ENCODE data around the gene MAP3K12. TPM values are rescaled to one million over a fixed set of nuclear protein-coding genes. Genes with fewer than 3 reads are reported as not detected.

Gene MAP3K12
- total and polyA plus RNA-seq, 2 of the 13 experiments (the other 11 are each of a cell fraction or from before 2014, with no cell fraction given), result 0.20 to 1.1 TPM

DNA sequence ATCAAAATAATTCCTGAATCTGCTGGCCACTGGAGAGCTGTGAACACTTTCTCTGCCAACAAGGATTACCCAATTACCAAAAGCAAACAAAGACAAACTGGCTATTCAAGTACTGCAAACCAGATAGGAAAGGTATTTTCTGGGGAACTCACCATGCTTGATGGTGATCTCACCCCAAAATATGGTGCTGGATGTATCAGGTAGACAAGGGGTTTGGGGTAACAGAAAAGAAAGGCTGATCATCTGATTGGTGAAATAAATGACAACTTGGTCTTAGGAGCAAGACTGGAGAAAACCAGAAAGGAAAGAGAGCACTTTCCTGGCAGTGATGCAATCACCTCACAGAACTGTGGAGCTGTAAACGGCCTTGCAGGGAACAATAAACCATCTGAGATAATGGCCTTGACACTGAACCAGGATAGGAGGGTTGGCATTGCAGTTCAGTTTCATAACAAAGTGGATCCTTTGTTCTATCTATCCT, 39.0 kb upstream of the MAP3K12 start (continued):
- TF ChIP-seq, protein P1, sequence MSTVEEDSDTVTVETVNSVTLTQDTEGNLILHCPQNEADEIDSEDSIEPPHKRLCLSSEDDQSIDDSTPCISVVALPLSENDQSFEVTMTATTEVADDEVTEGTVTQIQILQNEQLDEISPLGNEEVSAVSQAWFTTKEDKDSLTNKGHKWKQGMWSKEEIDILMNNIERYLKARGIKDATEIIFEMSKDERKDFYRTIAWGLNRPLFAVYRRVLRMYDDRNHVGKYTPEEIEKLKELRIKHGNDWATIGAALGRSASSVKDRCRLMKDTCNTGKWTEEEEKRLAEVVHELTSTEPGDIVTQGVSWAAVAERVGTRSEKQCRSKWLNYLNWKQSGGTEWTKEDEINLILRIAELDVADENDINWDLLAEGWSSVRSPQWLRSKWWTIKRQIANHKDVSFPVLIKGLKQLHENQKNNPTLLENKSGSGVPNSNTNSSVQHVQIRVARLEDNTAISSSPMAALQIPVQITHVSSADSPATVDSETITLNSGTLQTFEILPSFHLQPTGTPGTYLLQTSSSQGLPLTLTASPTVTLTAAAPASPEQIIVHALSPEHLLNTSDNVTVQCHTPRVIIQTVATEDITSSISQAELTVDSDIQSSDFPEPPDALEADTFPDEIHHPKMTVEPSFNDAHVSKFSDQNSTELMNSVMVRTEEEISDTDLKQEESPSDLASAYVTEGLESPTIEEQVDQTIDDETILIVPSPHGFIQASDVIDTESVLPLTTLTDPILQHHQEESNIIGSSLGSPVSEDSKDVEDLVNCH (CRISPR knock-in tag; IDR thresholded peaks at IDR 0.05), result no peak
- no peak for TF ChIP-seq RNF2 (conservative IDR thresholded peaks at IDR 0.05; ENCODE audit: low read depth)
- peak; percentile 69; the same call in 1 of the 2 replicates for TF ChIP-seq ARNT2 (CRISPR knock-in tag; IDR thresholded peaks at IDR 0.05; ENCODE audit: low read depth)
- TF ChIP-seq ZSCAN9 (CRISPR knock-in tag; IDR thresholded peaks at IDR 0.05; ENCODE audit: borderline replicate concordance), result peak; percentile 82
- 0 out of 2 replicates have a peak, but pooled peaks have one; percentile 16 for TF ChIP-seq ZBTB21 (CRISPR knock-in tag; IDR thresholded peaks at IDR 0.05)
- peak; percentile 50; the same call in 1 of the 2 replicates for TF ChIP-seq TARDBP (CRISPR knock-in tag; IDR thresholded peaks at IDR 0.05)
- no peak for TF ChIP-seq LCORL (IDR thresholded peaks at IDR 0.05)
- TF ChIP-seq LCORL (CRISPR knock-in tag; IDR thresholded peaks at IDR 0.05), result 0 out of 2 replicates have a peak, but pooled peaks have one; percentile 41
- TF ChIP-seq, protein P2, sequence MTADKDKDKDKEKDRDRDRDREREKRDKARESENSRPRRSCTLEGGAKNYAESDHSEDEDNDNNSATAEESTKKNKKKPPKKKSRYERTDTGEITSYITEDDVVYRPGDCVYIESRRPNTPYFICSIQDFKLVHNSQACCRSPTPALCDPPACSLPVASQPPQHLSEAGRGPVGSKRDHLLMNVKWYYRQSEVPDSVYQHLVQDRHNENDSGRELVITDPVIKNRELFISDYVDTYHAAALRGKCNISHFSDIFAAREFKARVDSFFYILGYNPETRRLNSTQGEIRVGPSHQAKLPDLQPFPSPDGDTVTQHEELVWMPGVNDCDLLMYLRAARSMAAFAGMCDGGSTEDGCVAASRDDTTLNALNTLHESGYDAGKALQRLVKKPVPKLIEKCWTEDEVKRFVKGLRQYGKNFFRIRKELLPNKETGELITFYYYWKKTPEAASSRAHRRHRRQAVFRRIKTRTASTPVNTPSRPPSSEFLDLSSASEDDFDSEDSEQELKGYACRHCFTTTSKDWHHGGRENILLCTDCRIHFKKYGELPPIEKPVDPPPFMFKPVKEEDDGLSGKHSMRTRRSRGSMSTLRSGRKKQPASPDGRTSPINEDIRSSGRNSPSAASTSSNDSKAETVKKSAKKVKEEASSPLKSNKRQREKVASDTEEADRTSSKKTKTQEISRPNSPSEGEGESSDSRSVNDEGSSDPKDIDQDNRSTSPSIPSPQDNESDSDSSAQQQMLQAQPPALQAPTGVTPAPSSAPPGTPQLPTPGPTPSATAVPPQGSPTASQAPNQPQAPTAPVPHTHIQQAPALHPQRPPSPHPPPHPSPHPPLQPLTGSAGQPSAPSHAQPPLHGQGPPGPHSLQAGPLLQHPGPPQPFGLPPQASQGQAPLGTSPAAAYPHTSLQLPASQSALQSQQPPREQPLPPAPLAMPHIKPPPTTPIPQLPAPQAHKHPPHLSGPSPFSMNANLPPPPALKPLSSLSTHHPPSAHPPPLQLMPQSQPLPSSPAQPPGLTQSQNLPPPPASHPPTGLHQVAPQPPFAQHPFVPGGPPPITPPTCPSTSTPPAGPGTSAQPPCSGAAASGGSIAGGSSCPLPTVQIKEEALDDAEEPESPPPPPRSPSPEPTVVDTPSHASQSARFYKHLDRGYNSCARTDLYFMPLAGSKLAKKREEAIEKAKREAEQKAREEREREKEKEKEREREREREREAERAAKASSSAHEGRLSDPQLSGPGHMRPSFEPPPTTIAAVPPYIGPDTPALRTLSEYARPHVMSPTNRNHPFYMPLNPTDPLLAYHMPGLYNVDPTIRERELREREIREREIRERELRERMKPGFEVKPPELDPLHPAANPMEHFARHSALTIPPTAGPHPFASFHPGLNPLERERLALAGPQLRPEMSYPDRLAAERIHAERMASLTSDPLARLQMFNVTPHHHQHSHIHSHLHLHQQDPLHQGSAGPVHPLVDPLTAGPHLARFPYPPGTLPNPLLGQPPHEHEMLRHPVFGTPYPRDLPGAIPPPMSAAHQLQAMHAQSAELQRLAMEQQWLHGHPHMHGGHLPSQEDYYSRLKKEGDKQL (CRISPR knock-in tag; IDR thresholded peaks at IDR 0.05; ENCODE audit: low read depth), result peak; percentile 88
- TF ChIP-seq, protein P3, sequence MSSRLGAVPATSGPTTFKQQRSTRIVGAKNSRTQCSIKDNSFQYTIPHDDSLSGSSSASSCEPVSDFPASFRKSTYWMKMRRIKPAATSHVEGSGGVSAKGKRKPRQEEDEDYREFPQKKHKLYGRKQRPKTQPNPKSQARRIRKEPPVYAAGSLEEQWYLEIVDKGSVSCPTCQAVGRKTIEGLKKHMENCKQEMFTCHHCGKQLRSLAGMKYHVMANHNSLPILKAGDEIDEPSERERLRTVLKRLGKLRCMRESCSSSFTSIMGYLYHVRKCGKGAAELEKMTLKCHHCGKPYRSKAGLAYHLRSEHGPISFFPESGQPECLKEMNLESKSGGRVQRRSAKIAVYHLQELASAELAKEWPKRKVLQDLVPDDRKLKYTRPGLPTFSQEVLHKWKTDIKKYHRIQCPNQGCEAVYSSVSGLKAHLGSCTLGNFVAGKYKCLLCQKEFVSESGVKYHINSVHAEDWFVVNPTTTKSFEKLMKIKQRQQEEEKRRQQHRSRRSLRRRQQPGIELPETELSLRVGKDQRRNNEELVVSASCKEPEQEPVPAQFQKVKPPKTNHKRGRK (CRISPR knock-in tag; IDR thresholded peaks at IDR 0.05), result no peak
- no peak for TF ChIP-seq TCF7L2 (IDR thresholded peaks at IDR 0.05; ENCODE audit: low read depth, low read length)
- TF ChIP-seq KLF12 (CRISPR knock-in tag; IDR thresholded peaks at IDR 0.05; ENCODE audit: borderline replicate concordance), result peak; percentile 68; the same call in 1 of the 2 replicates
- TF ChIP-seq GATA4 (IDR thresholded peaks at IDR 0.05; ENCODE audit: borderline replicate concordance, low read depth), result peak; percentile 43; the same call in 1 of the 2 replicates
- TF ChIP-seq MXI1 (IDR thresholded peaks at IDR 0.05; ENCODE audit: borderline replicate concordance, low read depth, low read length), result no peak
- peak; percentile 97 for TF ChIP-seq NCOR1 (IDR thresholded peaks at IDR 0.05; ENCODE audit: borderline replicate concordance, low read length)
- TF ChIP-seq, protein P4, sequence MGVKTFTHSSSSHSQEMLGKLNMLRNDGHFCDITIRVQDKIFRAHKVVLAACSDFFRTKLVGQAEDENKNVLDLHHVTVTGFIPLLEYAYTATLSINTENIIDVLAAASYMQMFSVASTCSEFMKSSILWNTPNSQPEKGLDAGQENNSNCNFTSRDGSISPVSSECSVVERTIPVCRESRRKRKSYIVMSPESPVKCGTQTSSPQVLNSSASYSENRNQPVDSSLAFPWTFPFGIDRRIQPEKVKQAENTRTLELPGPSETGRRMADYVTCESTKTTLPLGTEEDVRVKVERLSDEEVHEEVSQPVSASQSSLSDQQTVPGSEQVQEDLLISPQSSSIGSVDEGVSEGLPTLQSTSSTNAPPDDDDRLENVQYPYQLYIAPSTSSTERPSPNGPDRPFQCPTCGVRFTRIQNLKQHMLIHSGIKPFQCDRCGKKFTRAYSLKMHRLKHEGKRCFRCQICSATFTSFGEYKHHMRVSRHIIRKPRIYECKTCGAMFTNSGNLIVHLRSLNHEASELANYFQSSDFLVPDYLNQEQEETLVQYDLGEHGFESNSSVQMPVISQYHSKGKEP (CRISPR knock-in tag; IDR thresholded peaks at IDR 0.05), result 0 out of 2 replicates have a peak, but pooled peaks have one; percentile 43
- TF ChIP-seq, protein P5, sequence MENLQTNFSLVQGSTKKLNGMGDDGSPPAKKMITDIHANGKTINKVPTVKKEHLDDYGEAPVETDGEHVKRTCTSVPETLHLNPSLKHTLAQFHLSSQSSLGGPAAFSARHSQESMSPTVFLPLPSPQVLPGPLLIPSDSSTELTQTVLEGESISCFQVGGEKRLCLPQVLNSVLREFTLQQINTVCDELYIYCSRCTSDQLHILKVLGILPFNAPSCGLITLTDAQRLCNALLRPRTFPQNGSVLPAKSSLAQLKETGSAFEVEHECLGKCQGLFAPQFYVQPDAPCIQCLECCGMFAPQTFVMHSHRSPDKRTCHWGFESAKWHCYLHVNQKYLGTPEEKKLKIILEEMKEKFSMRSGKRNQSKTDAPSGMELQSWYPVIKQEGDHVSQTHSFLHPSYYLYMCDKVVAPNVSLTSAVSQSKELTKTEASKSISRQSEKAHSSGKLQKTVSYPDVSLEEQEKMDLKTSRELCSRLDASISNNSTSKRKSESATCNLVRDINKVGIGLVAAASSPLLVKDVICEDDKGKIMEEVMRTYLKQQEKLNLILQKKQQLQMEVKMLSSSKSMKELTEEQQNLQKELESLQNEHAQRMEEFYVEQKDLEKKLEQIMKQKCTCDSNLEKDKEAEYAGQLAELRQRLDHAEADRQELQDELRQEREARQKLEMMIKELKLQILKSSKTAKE (CRISPR knock-in tag; IDR thresholded peaks at IDR 0.05; ENCODE audit: borderline replicate concordance), result peak; percentile 94

Measured in HepG2 (cell line).